ENCODE results near the gene CD274.

Gene CD274

DNA sequence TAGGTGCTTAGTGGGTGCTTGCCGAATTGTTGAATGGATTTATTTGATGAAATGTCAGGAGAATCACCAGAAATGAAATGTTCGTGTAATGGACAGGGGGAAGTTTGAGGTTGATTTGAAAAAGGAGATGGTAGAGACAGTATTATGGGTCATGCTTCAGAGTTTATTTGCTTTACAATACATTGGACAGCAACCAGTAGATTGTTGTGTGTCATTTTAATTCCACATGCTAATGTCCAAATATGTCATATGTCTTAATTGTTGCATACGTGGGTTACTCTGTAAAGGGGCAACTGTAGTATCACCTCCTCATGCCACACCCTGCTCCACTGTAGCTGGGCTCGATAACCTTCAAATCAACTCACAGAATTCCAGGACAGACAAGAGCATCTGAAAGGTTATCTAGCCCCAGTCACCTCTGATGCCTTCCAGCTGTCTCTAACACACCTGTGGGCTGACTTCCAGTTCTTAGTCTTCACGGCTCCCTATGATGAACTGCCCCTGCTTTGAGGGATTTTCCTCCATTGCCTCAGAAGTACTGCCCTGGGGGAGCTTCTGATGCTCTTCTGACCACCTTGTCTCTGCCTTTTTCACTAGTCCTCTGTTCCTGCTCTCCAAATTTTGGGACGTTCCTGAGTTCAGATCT is 61.7 kb downstream of the CD274 start:
- TF ChIP-seq, protein P1, sequence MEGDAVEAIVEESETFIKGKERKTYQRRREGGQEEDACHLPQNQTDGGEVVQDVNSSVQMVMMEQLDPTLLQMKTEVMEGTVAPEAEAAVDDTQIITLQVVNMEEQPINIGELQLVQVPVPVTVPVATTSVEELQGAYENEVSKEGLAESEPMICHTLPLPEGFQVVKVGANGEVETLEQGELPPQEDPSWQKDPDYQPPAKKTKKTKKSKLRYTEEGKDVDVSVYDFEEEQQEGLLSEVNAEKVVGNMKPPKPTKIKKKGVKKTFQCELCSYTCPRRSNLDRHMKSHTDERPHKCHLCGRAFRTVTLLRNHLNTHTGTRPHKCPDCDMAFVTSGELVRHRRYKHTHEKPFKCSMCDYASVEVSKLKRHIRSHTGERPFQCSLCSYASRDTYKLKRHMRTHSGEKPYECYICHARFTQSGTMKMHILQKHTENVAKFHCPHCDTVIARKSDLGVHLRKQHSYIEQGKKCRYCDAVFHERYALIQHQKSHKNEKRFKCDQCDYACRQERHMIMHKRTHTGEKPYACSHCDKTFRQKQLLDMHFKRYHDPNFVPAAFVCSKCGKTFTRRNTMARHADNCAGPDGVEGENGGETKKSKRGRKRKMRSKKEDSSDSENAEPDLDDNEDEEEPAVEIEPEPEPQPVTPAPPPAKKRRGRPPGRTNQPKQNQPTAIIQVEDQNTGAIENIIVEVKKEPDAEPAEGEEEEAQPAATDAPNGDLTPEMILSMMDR (conservative IDR thresholded peaks at IDR 0.05; ENCODE audit: low read depth, low read length) = no peak
- no peak for DNase-seq (ENCODE audit: low read depth)
- no peak overlapping the region for H3K4me3 ChIP-seq (ENCODE audit: low read length)

DNA sequence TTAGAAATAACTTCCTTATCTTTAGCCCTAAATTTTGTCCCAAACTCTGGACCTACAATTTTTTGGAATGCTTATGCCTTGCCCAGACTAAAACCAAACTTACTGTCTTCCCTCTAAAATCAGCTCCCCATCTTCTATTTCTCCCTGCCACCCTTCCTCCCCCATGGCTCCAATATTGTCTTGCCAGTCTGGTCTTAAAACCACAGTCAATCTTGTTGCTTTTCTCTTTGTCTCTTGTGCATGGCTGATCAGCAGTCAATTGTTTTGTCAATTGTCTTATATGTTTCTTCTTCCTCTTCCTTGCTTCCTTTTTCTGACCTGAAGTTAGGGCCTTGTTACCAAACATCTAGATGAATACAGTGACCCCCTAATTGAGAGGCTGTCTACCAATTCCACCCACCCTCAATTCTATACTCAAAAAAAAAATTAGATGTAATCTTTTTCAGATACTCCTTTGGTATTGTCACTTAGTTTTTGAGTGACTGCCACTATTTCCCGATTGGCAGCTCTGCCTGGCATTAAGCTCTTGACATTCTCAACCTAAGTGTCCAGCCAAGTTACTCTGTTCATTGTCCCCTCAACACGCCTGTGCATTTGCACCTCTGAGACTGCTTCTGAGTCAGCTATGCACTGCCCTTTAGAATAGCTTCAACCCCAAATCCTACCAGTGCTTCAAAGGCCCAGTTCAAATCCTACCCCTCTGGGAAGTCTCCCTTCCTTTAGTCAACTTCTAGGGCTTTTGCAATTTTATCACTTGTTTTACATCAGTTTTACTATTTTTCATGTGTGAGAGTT is 62.5 kb downstream of the CD274 start:
- TF ChIP-seq, protein P1 (conservative IDR thresholded peaks at IDR 0.05; ENCODE audit: low read depth, low read length) = no peak
- H3K4me3 ChIP-seq (ENCODE audit: low read length) = no peak overlapping the region
- no peak for DNase-seq (ENCODE audit: low read depth)

DNA sequence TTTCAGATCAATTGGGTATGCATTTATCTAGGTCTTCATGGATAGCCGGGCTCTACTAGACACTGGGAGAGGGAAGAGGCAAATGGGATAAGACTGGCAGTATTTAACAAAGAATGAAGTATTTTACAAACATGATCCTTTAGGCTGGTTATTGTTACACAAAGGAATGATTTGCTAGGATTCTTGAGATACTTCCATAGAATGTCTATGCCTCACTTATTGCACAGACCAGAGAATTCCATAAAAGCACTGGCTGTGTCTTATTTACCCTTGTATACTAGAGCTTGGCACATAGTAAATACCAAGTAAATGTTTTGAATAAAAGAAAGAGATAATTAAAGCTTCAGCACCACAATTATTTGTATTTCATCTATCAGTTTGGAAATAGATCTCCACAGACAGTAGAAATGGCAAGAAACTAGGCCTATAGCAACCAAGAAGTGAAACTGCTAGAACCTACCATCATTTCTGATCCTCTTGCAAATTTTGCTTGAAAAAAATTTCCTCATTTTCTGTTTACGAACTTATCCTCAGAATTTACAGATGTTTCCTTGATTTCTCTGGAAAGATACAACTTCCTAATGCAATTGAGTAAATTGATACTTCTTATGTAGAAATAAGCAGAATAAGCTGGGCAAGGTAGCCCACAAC is 63.7 kb downstream of the CD274 start:
- no peak overlapping the region for H3K4me3 ChIP-seq (ENCODE audit: low read length)
- TF ChIP-seq, protein P1 (conservative IDR thresholded peaks at IDR 0.05; ENCODE audit: low read depth, low read length) = no peak
- no peak for DNase-seq (ENCODE audit: low read depth)

DNA sequence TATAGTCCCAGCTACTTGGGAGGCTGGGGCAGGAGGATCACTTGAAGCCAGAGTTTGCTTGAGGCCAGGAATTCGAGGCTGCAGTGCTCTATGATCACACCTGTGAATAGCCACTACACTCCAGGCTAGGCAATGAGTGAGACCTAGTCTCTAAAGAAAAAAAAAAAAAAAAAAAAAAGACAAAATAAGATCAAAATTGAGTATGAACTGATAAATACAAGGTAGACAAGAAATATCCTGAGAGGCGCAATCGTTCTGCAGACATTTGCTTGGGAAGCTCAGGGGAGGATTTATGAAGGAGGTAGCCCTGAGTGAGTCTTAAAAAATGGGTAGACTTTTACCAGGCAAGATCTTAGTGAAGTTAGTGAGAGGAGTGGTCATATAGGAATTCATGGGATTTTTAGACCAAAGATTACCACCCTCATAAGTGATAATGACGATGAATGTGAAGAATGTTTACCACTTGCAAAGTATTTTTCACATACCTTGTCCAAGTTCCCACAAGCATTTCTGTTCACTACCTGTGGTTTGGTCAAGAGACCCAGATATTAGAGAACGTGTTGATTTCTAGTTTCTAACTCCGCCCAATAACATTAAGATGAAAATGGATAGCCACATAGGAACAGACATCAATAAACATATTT is 64.4 kb downstream of the CD274 start:
- TF ChIP-seq, protein P1 (conservative IDR thresholded peaks at IDR 0.05; ENCODE audit: low read depth, low read length) = no peak
- H3K4me3 ChIP-seq (ENCODE audit: low read length) = no peak overlapping the region
- DNase-seq (ENCODE audit: low read depth) = no peak

DNA sequence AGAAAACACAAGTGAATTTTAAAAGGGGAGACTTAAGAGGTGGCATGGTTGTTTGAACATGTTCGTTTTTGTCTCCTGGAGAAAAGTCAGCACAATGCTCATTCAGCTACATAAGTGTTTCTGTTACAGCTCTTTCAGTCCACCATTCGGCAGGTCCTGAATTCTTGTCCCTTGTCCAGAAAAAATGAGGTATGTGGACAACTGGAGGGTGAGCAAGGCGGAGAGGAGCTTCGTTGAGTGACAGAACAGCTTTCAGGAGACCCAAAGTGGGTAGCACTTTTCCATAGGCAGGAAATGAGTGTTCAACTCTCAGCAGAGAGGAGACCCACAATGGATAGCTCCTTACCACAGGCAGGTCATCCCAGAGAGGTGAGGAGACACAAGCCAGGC is 64.9 kb downstream of the CD274 start:
- TF ChIP-seq, protein P1 (conservative IDR thresholded peaks at IDR 0.05; ENCODE audit: low read depth, low read length) = no peak
- DNase-seq (ENCODE audit: low read depth) = no peak
- H3K4me3 ChIP-seq (ENCODE audit: low read length) = no peak overlapping the region

DNA sequence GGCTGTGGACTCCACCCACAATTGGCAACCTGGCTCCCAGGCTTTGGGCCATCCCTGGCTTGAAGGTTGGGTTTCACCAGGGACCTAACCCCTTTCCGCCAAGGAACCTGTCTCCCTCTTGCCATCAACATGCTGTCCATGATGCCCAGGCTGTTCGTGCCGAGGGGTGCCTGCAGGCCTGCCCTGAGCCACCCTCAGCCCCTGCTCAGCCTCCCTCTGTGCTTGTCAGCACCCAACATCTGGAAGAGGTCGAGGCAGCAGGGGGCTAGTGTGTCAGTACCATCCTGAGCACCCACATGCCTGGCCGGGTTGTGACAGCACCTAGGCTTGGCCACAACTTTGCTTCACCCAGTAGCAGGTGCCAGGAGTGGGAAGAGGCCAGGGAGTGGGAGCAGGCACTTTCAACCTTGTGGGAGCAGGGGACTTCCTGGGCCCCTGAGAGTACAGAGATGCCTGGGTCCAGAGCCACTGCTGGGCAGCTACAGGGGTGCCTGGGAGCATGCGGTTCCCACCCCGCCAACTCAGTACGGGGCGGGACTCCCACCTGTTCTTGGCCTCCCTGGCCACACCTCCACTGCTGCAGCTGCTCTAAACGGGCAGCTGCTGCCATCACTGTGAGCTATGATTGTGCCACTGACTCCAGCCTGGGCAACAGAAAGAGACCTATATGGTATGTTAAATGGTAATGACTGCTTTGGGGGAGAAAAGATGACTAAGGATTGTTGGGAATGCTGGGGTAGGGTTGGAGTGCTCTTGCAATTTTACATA is 66.3 kb downstream of the CD274 start:
- H3K4me3 ChIP-seq (ENCODE audit: low read length) = no peak overlapping the region
- no peak for DNase-seq (ENCODE audit: low read depth)
- TF ChIP-seq, protein P1 (conservative IDR thresholded peaks at IDR 0.05; ENCODE audit: low read depth, low read length) = no peak

Measured in retinal pigment epithelial cell (primary cell).